ENCODE results near the gene CLEC3A.

DNA sequence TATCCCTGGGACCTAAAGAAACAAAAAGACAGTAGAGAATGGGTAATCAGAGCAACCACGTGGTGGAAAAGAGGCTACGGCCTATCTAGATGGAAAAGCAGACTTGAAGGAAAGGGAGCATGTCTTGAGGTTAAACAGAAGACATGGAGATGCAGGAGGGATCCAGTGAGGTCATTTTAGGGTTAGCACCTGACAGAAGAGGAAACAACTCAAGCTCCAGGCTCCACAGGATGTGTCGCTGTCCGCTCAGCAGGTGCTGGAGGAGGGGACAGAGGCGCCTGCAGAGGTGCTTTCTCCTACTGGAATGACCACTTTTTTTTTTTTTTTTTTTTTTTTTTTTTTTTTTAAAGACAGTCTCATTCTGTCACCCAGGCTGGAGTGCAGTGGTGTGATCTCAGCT is 47.5 kb upstream of the CLEC3A start:
- TF ChIP-seq, protein P1, sequence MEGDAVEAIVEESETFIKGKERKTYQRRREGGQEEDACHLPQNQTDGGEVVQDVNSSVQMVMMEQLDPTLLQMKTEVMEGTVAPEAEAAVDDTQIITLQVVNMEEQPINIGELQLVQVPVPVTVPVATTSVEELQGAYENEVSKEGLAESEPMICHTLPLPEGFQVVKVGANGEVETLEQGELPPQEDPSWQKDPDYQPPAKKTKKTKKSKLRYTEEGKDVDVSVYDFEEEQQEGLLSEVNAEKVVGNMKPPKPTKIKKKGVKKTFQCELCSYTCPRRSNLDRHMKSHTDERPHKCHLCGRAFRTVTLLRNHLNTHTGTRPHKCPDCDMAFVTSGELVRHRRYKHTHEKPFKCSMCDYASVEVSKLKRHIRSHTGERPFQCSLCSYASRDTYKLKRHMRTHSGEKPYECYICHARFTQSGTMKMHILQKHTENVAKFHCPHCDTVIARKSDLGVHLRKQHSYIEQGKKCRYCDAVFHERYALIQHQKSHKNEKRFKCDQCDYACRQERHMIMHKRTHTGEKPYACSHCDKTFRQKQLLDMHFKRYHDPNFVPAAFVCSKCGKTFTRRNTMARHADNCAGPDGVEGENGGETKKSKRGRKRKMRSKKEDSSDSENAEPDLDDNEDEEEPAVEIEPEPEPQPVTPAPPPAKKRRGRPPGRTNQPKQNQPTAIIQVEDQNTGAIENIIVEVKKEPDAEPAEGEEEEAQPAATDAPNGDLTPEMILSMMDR (IDR thresholded peaks at IDR 0.05 in 4 of 5, conservative IDR thresholded peaks at IDR 0.05 in 1 of 5), result no peak
- no peak for TF ChIP-seq POLR2A (IDR thresholded peaks at IDR 0.05)
